PFSK-1 (cell line): ENCODE data around the gene CDC42EP2.

Experiments used
- FOXP2 ChIP-seq: optimal IDR thresholded peaks from 2 replicates; pipeline ENCODE3; 2011; ENCODE audit warnings: borderline replicate concordance, control low read depth, inconsistent platforms; ENCODE audit not compliant: insufficient read depth; ENCODE audit errors: extremely low read length, extremely low read depth
- POLR2AphosphoS5 ChIP-seq: IDR thresholded peaks from 2 replicates; pipeline ENCODE4 v1.6.1; 2012; ENCODE audit warnings: low read depth, mild to moderate bottlenecking, control low read depth, low read length, moderate library complexity
- REST ChIP-seq, 2 experiments: IDR thresholded peaks; 2 replicates each; pipeline versions ENCODE4 v1.6.1 to v1.8.0; 2011 to 2012; ENCODE audit warnings: low read depth in 2 of 2, low read length in 2 of 2, control low read depth in 1 of 2, inconsistent platforms in 1 of 2, mild to moderate bottlenecking in 1 of 2, moderate library complexity in 1 of 2; ENCODE audit not compliant: insufficient read depth in 1 of 2
- SIN3A ChIP-seq: IDR thresholded peaks from 2 replicates; pipeline ENCODE4 v1.6.1; 2012; ENCODE audit warnings: mild to moderate bottlenecking, low read length, moderate library complexity, borderline replicate concordance; ENCODE audit not compliant: insufficient read depth
- TAF1 ChIP-seq: IDR thresholded peaks from 2 replicates; pipeline ENCODE4 v1.6.1; 2012; ENCODE audit warnings: low read length, control low read depth, borderline replicate concordance; ENCODE audit not compliant: insufficient read depth

CDC42EP2 gene

GRCh38 chr11:65355013-65355775 is 40.5 kb downstream of the CDC42EP2 start:
- TF ChIP-seq REST (IDR thresholded peaks at IDR 0.05; ENCODE audit: insufficient read depth in 1 of 2, low read depth in 2 of 2, low read length in 2 of 2): no peak
- TF ChIP-seq TAF1: no peak
- no peak for TF ChIP-seq FOXP2
- TF ChIP-seq POLR2AphosphoS5: no peak
- TF ChIP-seq SIN3A: no peak

- TF ChIP-seq FOXP2: no peak
- no peak for TF ChIP-seq REST (IDR thresholded peaks at IDR 0.05; ENCODE audit: insufficient read depth in 1 of 2, low read depth in 2 of 2, low read length in 2 of 2)
- no peak for TF ChIP-seq SIN3A
- no peak for TF ChIP-seq POLR2AphosphoS5
- no peak for TF ChIP-seq TAF1
Observed at GRCh38 chr11:65355776-65356393, 41.2 kb downstream of the CDC42EP2 start.

- TF ChIP-seq TAF1 (no peak), POLR2AphosphoS5 (no peak), REST (IDR thresholded peaks at IDR 0.05; ENCODE audit: insufficient read depth in 1 of 2, low read depth in 2 of 2, low read length in 2 of 2) (no peak), SIN3A (no peak), FOXP2 (no peak)
Observed at GRCh38 chr11:65356394-65356972, 41.8 kb downstream of the CDC42EP2 start.

GRCh38 chr11:65357856-65358356 is 43.2 kb downstream of the CDC42EP2 start:
- TF ChIP-seq REST (IDR thresholded peaks at IDR 0.05; ENCODE audit: insufficient read depth in 1 of 2, low read depth in 2 of 2, low read length in 2 of 2): no peak
- TF ChIP-seq FOXP2: no peak
- no peak for TF ChIP-seq POLR2AphosphoS5
- no peak for TF ChIP-seq SIN3A
- no peak for TF ChIP-seq TAF1
